Epithelial cell of proximal tubule (primary cell): ENCODE measurements around the gene AGBL1. TPM values are rescaled to one million over a fixed set of nuclear protein-coding genes. Genes with fewer than 3 reads are reported as not detected.

Source experiments
- DNase-seq: peaks from one replicate; pipeline ENCODE4 v3.0.0-alpha.2; 2011; ENCODE audit warnings: low read depth
- H3K4me3 ChIP-seq: 2 replicates; pipeline ENCODE4 v1.5.1; 2011; ENCODE audit warnings: low read depth, mild to moderate bottlenecking, low read length
- CTCF ChIP-seq: conservative IDR thresholded peaks from 2 replicates; pipeline ENCODE4 v1.5.1; 2012; ENCODE audit warnings: low read depth, mild to moderate bottlenecking, low read length
- total RNA-seq: library from RNA; depleted of rRNA; stranded (reverse); fragments of >200 nt; gene quantifications from 2 replicates; pipeline ENCODE4 v1.2.3, GENCODE V29; 2015

AGBL1 gene
- total RNA-seq, 1 donor from 2014 or later = not detected

GRCh38 chr15:86403221-86403620 lies 323.6 kb downstream of the AGBL1 start:
- no peak overlapping the region for H3K4me3 ChIP-seq
- TF ChIP-seq CTCF = no peak
- DNase-seq = no peak

GRCh38 chr15:86403914-86404583 lies 324.4 kb downstream of the AGBL1 start:
- no peak overlapping the region for H3K4me3 ChIP-seq
- no peak for DNase-seq
- TF ChIP-seq CTCF = no peak

GRCh38 chr15:86408261-86408660 lies 328.6 kb downstream of the AGBL1 start:
- no peak for DNase-seq
- no peak for TF ChIP-seq CTCF
- H3K4me3 ChIP-seq = no peak overlapping the region

GRCh38 chr15:86411916-86412315 lies 332.2 kb downstream of the AGBL1 start:
- no peak for TF ChIP-seq CTCF
- DNase-seq = no peak

GRCh38 chr15:86413191-86413590 lies 333.5 kb downstream of the AGBL1 start:
- no peak for TF ChIP-seq CTCF
- no peak overlapping the region for H3K4me3 ChIP-seq
- DNase-seq = no peak

More at GRCh38 chr15:86411916-86412315, 332.2 kb downstream of the AGBL1 start:
- H3K4me3 ChIP-seq = no peak overlapping the region

- H3K4me3 ChIP-seq = no peak overlapping the region
- no peak for DNase-seq
- TF ChIP-seq CTCF = no peak
These were observed 346.1 kb downstream of the AGBL1 start for GRCh38 chr15:86425746-86426145.

- H3K4me3 ChIP-seq = no peak overlapping the region
- no peak for DNase-seq
- TF ChIP-seq CTCF = no peak
These were observed 353.2 kb downstream of the AGBL1 start for GRCh38 chr15:86432861-86433260.
